HG03045 (cell line): ENCODE measurements around the gene NOL4L.

ENCODE experiments used
- ATAC-seq: cut with Tn5 transposase; IDR thresholded peaks from one replicate; pipeline ENCODE4 v1.9.1; 2021; ENCODE audit warnings: mild to moderate bottlenecking, moderate library complexity; ENCODE audit not compliant: unreplicated experiment

The NOL4L gene, protein sequence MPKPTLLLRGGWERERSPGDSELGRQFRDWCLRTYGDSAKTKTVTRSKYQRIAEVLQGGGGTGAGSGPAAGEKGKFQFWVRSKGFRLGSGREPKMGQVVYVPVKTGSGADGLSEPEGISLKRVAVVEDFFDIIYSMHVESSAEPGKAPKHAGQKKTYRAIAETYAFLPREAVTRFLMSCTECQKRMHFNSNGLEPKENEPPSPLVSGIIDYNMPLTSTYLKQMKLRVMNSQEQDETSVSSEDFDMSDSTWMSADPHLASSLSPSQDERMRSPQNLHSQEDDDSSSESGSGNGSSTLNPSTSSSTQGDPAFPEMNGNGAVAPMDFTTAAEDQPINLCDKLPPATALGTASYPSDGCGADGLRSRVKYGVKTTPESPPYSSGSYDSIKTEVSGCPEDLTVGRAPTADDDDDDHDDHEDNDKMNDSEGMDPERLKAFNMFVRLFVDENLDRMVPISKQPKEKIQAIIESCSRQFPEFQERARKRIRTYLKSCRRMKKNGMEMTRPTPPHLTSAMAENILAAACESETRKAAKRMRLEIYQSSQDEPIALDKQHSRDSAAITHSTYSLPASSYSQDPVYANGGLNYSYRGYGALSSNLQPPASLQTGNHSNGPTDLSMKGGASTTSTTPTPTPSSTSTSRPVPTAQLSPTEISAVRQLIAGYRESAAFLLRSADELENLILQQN

DNA sequence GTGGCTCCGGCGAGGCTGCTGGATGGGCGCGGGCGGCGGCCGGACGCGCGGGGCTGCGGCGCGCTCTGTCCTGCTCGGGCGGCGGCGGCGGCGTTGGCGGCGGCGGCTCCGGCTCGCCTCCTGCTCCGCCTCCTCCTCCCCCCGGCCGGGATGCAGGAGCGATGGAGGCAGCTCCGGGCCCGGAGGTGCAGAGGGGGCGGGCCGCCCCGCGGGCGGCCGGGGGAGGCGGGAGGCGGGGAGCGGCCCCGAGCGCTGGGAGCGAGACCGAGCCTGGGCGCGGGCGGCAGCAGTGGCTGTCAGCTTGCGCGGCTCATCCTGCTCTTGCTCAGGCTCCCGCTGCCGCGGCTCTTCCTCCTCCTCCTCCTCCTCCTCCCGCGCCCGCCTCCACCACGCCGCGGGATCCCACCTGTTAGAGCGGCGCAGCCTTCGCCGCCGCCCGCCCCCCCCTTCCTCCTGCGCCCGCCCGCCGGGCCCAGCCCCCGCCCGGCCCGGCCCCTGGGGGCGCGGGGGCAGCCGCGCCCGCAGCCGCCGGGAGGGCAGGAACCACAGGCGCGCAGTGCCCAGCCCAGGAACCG lies at the start of gene NOL4L:
Gene NOL4L, minus strand, starts transcription at position 323 of the 575 bp plus-strand sequence. CDS start 443 bp downstream, outside the sequence.
- no peak for ATAC-seq

DNA sequence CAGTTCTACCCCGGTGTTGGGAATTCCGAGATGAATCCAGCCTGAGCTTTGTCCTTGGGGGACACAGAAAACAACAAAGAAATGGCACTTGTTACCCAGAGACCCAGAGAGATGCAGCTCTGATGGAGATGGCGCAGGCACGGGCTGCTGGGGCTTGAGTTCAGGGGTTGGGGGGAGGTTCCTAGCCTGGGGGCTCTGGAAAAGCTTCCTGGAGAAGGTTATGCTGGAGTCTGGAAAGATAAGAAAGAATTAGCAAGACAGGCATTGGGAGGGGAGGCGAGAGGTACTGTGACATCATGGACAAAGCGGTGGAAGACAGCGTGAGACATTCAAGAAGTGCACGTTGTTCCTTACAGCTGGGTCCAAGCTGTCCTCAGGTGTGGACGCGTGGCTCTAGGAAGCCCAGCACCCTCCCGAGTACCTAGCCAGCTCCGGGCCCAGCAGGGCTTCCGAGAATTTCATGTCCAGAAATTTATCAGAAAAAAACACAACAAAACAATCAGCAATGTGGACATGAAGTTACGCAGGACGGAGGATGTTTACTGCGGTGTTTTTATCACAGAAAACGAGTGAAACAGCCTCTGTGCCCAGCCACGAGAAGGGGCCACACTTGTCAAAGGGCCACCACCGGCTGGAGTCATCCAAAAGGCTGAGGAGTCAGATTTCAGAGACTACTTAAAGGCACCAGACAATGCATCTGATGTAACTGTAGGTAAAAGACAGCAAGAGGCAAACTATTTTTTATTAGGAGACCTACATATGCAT lies 49.1 kb upstream of the NOL4L start:
- ATAC-seq, result no peak

DNA sequence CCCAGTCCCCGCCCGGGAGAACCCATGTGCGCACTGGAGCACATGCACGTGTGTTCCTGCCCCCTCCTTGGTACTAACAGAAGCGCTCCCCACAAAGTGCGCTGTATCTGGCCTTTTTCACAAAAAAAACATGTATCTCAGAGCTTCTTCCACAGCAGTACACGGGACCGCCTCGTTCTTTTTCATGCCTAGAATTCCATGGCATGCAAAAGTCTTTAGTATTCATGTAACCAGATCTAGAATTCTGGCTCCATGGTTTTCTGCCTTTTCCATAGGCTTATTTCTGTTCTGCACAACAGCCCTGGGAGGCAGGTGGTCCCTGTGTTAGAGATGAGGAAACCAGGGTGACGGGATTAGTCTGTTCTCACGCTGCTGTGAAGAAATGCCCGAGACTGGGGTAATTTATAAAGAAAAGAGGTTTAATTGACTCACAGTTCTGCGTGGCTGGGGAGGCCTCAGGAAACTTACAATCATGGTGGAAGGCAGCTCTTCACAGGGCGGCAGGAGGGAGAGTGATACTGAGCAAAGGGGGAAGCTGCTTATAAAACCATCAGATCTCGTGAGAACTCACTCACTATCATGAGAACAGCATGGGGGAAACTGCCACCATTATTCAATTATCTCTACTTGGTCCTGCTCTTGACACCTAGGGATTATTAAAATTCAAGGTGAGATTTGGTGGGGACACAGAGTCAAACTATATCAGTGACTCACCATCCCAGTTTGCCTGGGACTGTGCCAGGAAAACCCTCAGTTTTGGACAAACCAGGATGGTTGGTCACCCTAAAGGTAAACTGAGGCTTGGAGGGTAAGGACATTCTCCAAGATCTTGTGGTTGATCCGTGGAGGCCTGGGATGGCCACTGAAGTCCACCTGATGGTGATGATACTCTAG lies 47.6 kb upstream of the NOL4L start:
- no peak for ATAC-seq

GRCh38 chr20:32631933-32632460 lies 46.9 kb upstream of the NOL4L start:
- no peak for ATAC-seq

DNA sequence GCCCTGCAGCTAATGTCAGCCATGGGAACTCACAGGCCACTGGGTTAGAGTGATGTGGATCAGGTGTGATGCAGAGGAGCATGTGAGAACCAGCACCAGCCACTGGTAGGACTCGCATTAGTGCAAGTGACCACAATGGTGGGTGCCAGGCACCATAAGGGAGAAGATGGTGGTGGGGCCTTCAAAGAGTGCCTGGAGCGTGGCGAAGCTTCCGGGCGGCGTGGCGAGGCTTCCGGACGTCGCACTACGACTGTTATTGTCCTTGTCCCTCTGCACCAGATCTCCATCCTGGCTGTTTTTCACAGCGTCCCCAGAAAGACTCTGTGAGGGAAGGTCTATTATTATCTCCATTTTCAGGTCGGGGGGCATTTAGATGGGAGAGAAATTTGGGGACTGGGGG lies 44.7 kb upstream of the NOL4L start:
- no peak for ATAC-seq

DNA sequence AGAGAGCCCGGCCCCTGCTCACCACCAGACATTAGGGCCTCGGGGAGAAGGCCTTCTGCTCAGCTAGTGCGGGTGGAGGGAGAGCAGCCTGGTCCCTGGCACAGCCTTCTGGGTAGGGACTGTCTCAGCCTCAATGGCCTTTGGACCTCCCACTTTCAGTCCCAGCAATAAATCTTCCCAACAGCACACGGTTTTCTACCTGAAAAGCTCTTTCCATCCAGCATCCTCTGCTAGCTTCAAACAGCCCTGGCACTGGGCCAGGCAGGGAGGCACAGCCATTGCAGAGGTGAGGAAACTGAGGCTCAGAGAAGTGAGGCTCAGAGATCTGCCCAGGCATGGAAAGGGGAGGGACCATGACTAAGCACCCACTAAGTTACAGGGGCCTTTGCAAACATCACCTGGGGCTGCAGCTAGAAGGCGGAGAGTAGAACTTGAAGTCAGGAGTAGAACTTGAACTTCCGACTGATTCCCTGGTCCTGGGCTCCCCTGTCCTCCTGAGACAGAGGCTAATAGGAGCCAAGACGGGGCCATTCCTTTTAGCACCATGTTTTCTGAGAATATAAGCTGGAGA lies 43.9 kb upstream of the NOL4L start:
- ATAC-seq, result no peak

- ATAC-seq, result no peak
Measured at GRCh38 chr20:32626859-32627636, 41.9 kb upstream of the NOL4L start.

GRCh38 chr20:32626407-32626806 lies 41.3 kb upstream of the NOL4L start:
- ATAC-seq, result no peak

DNA sequence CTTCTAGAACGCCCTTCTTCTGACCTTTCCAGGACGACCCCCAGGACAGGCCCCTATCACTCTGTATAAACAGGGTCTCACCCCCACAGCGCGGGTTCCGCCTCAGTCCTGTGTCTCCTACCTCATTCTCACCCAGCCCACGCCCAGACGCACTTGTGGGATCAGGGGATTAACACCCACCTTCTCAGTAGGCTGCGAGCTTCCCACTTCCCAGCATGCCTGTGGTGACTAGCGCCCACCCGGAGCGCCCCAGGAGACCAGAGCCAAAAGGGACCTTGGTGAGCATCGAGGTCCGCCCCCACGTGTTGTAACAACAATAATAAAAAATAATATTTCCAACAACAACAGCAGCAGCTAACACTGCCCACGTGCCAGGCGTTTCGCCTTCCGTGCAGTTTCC lies 40.9 kb upstream of the NOL4L start:
- ATAC-seq, result no peak

- ATAC-seq, result no peak
Measured at GRCh38 chr20:32624687-32625345, 39.7 kb upstream of the NOL4L start.

GRCh38 chr20:32623667-32624157 lies 38.6 kb upstream of the NOL4L start:
- ATAC-seq, result no peak

DNA sequence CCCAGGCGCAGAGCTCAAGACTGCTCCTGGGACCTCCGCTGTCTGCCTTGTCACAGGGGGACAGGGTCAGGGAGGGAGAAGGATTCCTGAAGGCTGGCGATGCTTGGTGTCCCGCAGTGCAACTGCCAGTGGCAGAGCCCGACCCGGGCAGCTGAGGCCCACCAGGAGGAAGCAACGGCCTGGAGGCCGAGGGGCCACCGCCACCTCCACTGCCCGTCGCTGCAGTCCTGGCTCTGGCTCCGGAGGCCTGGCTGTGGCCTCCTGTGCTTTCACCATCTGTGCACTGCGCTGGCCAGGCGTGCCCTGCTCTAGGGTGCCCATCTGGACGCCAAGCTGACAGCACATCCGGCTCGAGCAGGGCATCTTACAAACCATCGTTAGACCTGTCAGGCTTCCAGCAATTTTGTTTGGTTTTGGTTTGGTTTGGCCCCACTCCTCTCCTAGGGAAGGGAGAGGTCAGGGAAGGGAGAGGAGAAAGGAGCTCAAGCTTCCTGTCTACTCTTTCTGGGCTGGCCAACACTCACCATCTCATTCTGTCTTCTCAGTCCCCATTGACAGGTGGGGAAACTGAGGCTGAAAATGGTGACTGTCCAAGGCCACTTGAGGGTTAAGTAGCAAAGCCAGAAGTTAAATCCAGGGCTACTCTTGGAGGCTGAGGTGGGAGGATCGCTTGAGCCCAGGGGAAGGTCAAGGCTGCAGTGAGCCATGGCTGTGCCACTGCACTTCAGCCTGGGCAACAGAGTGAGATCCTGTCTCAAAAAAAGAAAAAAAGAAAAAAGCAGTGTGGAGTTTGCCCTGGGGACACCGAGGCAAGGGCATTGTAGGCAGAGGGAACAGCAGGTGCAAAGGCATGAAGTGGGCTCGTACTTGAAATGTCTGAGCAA lies 37.7 kb upstream of the NOL4L start:
- no peak for ATAC-seq

- no peak for ATAC-seq
Measured at GRCh38 chr20:32621891-32622584, 36.9 kb upstream of the NOL4L start.

- ATAC-seq, result no peak
Measured at GRCh38 chr20:32621071-32621890, 36.1 kb upstream of the NOL4L start.

- ATAC-seq, result no peak
Measured at GRCh38 chr20:32619586-32619985, 34.5 kb upstream of the NOL4L start.

DNA sequence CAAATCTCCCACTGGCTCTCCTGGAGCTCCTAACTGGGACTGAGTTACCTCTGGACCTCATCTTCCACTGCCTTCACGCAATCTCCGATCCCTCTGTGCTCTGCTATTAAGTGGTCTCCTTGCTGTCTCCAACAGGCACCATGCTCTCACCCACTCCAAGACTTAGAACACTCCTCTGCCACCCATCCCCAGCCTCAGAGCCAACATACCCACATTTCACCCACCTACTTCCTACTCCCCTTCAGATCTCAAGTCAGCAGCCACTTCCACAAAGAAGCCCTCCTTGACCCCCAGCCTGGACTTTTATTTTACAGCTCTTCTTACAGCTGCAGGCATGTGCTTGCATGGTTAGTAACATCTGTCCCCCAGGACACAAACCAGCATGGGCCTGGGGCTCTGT lies 29.6 kb upstream of the NOL4L start:
- no peak for ATAC-seq
